HG03571 (cell line): ENCODE results near the gene LYSMD4.
A peak's percentile ranks its signal among the peaks of the same experiment; 100 is the strongest.

ENCODE experiments used
- ATAC-seq: cut with Tn5 transposase; IDR thresholded peaks from one replicate; pipeline ENCODE4 v1.9.1; 2021; ENCODE audit not compliant: unreplicated experiment

LYSMD4 gene

DNA sequence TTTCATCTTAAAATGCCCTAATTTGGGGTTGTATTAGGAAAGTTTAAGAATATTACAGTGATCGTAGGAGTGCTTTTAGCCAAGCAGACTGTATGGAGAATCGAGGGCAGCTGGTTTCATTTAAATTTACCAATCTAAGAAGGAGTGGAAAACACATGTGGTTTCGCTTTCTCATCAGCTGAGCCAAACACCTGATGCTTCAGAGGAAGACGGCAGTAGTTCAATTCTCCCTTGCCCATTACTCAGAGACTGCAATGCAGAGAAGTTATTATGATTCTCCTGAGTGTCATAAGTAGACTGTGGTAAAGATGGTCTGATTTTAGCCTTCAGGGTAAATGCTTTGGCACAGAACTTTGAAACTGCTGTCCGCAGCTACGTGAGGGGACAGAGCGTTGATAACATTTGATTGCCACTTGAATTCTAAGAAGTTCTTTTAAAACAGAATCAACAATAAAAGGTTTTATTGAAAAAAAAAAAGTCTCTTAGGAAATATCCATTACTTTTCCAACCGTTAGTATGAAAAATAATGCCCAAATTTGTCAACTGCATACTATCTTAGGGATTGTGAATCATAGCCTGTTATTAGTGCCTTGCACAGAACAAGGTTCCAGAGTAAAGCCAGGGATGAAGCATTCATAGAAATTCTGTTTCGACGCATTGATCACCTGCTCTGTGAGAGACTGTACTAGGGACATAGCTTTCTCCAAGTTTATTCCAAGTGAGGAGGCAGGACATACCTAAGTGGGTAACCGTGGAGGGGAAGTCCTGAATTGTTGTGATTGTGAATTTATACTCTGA is 25.6 kb downstream of the LYSMD4 start:
- no peak for ATAC-seq

DNA sequence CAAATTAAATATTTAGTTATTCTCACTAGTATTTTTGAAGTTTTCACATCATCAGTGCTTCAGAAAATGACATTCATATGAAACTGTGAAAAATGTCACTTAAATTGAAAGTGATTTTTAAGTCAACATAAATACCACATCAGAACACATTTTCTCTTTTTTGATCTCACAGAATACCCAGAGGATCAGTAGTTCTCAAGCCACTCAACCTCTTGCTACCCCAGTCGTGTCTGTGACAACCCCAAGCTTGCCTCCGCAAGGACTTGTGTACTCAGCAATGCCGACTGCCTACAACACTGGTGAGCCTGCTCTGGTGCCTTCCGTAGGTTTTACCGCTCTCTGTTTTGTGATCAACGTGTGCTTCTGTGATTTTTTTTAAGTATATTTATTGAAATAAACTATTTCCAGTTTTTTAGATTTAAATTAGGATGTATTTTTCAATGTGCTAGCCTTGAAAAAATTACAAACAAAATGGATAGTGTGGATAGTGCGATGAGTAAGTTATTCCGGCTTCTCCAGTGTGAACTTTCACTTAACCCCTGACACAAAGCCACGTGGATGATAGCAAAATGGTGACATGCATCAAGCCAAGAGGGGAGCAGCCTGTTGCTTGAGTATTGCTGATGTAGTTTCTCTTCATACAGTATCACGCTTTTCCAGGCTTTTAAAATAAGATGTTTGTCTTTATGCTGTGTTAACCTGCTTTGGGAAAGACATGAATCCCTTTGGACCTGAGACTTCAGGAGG is 26.5 kb downstream of the LYSMD4 start:
- ATAC-seq, result no peak

DNA sequence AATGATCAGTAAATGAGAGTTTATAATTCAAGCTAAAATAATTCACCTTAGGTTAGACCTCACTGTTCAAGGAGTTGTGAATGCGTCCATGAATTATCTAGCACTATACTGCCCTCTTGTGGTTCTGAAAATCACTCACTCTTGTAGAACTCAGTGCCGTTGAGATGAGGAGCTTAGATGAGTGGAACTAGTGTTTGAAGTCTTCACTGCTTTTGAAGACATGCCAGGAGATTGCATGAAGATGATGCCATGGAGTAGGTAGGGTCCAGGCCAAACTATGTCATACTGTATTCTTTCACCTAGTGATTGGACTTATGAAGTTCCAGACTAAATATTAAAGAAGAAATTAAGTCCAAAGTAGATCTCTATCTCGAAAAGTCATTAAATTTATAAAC is 28.8 kb downstream of the LYSMD4 start:
- ATAC-seq, result peak; percentile 70

DNA sequence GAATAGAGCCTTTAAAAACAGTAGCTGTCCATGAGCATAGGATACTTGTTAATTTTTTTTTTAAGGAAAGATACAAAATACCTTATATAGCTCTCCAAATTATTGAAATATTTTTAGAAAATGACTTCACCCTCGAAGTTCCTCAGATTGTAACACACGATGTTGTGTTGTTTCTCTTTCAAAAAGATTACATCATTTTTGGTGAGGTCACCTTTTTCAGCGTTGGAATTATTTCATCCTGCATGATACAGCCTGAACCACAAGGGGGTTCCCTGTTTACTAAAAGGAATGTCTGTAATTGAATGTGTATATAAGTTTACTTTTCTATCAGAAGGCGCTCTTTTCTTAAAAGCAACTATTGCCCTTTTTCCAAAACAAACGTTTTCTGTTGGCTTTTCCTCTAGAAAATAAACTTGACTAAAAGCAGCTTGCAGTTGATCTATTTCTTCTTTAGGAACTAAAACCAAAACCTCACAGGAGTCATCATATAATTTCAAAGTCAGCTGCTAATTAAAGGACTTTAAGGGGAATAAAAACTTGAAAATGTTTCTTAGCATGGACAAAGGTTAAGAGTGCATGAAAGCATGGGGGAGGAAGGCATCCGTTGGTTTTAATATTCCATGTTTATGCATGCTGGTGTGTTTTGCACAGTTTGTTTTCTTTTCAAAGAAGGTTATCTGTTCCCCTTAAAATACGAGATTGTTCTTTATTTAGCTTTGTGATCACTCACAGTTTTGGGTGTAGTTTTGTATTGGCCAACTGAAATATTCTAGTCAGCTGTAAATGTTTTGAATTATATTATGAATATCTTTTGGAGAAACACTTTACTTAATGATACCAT is 29.4 kb downstream of the LYSMD4 start:
- peak; percentile 42 for ATAC-seq

DNA sequence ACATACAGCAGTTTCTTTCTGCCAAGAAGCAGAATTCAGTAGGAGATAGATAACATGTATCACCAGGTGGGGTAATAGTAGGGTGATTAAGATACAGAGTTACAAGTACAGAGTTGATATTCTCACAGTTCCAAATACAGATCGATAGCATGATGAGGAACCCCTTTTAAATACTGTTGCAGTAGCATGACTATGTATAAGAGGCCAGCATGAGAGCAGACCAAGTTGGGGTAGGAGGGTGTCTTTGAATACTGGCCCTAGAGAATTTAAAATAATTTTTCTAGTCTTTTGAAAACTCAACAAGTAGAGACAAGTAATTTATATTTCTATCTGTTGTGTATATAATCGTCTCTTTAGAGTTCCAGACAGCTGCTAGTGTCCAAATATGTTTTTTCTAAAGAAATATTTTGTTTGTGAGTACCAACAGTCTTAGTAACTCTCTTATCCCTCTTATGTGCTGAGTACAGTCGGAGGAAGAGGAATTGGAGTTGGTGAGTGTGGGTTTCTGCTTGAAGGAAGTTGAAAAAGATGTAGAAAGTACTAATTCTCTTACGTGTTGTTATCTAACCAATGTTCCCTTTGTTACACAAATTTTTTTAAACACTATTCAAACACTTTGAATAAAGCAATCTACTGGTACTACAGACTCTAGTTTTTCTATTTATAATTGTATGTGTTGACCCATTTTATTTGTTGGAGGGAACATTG is 30.2 kb downstream of the LYSMD4 start:
- ATAC-seq, result no peak

DNA sequence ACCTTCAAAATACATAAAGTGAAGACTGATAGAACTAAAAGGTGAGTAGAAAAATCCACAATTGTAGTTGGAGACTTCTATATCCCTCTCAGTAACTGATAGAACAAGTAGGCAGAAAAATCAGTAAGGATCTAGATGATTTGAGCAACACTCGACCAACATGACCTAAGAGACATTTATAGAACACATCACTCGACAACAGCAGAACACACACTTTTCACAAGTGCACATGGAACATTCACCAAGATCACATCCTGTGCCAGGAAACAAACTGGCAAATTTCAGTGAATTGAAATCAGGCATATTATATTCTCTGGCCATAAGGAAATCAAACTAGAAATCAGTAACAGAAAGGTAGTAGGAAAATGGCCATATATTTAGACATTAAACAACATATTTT is 37.1 kb downstream of the LYSMD4 start:
- no peak for ATAC-seq

DNA sequence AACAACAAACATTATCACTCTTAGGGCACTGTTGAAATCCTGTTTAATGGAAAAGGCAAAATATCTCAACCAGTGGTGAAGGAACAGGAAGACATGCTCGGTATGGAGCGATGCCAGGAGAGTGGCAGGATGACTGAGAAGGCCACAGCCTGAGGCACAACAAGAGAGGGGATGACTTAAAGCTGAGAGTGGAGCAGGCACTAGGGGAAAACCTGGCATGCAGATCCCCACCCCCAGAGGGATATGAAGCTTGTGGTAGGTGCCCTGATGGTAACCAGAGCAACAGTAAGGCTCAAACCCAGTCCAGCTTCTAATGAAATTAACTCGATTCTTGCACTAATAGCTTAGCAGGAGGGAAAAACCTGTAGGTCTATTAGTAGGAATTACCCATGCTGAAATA is 40.4 kb downstream of the LYSMD4 start:
- no peak for ATAC-seq

DNA sequence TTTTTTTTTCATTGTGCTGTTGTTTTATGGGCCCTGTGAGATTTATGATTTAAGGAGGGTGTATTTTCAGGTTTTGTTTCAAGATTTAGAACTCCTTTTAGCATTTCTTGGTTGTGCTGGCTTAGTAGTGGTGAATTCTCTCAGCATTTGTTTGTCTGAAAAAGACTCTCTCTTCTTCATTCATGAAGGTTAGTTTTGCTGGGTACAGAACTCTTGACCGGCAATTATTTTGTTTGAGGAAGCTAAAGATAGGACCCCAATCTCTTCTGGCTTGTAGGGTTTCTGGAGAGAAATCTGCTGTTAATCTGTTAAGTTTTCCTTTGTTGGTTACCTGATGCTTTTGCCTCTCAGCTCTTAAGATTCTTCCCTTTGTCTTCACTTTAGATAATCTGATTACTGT is 46.9 kb downstream of the LYSMD4 start:
- no peak for ATAC-seq

DNA sequence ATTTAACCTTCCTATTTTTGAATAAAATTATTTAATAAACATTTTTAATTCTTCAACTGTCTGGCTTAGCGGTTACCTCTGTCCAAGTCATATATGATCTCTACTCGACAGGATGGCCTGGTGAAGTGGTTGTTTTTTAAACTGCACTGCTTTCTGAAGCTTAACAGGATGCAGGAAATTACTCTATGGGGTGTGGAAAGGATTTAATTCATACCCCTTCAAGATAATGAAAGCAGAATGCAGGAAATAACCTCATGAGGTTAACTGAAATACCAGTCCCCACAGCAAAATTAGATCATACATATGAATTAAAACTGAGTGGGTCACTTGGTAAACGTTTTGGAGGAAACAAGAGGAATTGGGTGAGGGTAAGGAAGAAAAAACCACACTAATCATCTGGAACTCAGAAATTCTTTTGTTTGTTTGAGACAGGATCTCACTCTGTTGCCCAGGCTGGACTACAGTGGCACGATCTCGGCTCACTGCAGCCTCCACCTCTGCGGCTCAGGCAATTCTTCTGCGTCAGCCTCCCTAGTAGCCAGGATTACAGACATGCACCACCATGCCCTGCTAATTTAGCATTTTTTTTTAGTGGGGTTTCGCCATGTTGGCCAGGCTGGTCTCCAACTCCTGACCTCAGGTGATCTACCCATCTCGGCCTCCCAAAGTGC is 50.1 kb downstream of the LYSMD4 start:
- peak; percentile 67 for ATAC-seq

DNA sequence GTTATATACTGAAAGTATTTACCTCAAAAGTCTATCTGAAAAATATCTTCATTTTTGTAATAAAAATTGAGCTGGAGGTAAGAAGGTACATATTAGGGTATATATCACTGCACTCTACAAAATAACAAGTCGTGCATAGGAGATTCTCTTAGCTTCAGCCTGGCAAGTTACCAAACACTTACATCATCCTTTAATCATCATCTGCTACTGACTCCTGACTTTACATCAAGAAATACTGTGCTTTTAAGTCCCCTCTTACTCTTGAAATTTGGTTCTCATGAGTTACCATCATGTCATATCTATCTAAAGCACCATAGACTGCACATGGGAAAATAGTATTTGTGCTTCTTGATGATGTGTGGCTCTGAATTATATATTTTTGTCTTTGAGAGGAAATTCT is 50.8 kb downstream of the LYSMD4 start:
- ATAC-seq, result no peak

DNA sequence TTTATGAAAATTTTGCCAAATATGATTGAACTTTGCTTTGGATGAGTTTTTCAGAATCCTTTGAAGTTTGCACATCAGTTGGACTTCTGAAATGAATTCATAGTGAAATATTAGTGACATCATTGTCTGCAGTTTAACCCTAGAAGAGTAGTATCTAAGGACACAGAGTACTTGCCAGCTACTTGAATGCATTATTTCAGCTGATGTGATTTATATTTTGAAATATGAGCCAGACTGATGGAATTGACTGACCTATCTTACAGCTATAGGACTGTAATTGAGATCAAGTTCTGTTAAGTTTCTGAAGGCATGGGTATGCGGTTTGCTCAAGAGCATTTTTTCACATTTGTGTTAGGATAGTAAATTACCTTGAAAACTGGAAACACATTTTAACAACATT is 51.2 kb downstream of the LYSMD4 start:
- ATAC-seq, result no peak

DNA sequence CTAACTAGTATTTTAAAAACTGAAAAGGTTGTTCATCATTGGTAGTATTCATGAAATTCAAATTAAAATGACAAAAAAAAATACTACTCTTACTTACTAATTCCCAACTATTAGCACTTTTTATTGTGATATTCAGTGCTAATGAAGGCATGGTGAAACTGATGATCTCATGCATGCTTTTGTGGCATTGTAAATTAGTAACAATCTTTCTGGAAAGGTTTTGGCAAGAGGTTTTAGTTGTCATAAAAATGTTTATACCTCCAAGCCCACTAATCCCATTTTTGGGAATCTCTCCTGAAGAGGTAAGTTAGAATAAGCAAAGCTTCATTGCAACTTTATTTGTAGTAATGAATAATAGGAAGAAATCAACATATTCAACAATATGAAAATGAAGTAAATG is 53.0 kb downstream of the LYSMD4 start:
- ATAC-seq, result no peak

DNA sequence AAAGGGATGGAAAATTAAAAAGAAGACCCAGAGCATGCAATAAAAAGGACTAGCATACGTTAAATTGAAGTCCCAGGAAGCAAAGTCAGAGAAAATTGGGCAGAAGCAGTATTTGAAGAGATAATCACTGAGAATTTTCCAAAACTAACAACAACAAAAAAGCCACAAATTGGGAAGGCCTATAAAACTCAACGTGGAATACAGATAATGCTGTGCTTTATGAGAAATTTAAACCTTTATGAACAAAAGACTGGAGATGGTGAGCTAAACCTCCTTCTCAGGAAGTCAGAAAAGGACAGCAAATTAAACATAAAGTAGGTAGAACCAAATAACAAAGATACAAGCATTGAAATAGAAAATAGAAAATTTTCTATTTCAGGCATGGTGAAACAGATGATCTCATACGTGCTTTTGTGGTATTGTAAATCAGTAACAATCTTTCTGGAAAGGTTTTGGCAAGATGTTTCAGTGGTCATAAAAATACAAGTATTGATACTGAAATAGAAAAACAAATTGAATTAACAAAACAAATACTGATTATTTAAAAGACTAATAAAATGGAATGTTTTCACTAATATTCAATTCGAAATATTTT is 55.6 kb downstream of the LYSMD4 start:
- peak; percentile 63 for ATAC-seq
